Liver (tissue), 9 donors: Measurements from ENCODE around the gene NTMT1. TPM values are rescaled to one million over a fixed set of nuclear protein-coding genes. Genes with fewer than 3 reads are reported as not detected.

Source experiments
- DNase-seq: peaks from one replicate; pipeline ENCODE4 v3.0.0-alpha.2; 2017; ENCODE audit warnings: low spot score
- H3K27ac ChIP-seq, 2 donors: one replicate each; pipeline ENCODE4 v1.7.0; 2013; ENCODE audit warnings: inconsistent platforms in 2 of 2, low read length in 2 of 2, control low read depth in 1 of 2, low read depth in 1 of 2, mild to moderate bottlenecking in 1 of 2
- H3K27me3 ChIP-seq, 4 donors: one replicate each; pipeline versions ENCODE4 v1.6.1 to v1.7.0; 2013; ENCODE audit warnings: low read length in 3 of 4, inconsistent platforms in 1 of 4, mild to moderate bottlenecking in 1 of 4, moderate library complexity in 1 of 4; ENCODE audit not compliant: control insufficient read depth in 4 of 4, insufficient read depth in 4 of 4
- H3K36me3 ChIP-seq, 4 donors: one replicate each; pipeline versions ENCODE4 v1.6.1 to v1.7.0; 2013; ENCODE audit warnings: low read length in 3 of 4, mild to moderate bottlenecking in 3 of 4, low read depth in 1 of 4, moderate library complexity in 1 of 4; ENCODE audit not compliant: control insufficient read depth in 4 of 4, insufficient read depth in 3 of 4
- H3K4me1 ChIP-seq, 4 donors: one replicate each; pipeline versions ENCODE4 v1.6.1 to v1.7.0; 2013; ENCODE audit warnings: low read length in 3 of 4, mild to moderate bottlenecking in 3 of 4, moderate library complexity in 1 of 4; ENCODE audit not compliant: control insufficient read depth in 4 of 4, insufficient read depth in 4 of 4
- H3K4me3 ChIP-seq, 3 donors: one replicate each; pipeline versions ENCODE4 v1.6.1 to v1.7.0; 2013; ENCODE audit warnings: low read length in 3 of 3, control low read depth in 1 of 3, low read depth in 1 of 3, mild to moderate bottlenecking in 1 of 3
- H3K9ac ChIP-seq, 2 donors: one replicate each; pipeline ENCODE4 v1.7.0; 2013; ENCODE audit warnings: low read length in 2 of 2, mild to moderate bottlenecking in 2 of 2, moderate library complexity in 2 of 2, control low read depth in 1 of 2, low read depth in 1 of 2
- H3K9me3 ChIP-seq, 4 donors: one replicate each; pipeline versions ENCODE4 v1.6.1 to v1.7.0; 2013; ENCODE audit warnings: low read length in 3 of 4; ENCODE audit not compliant: control insufficient read depth in 4 of 4
- EGR1 ChIP-seq, 2 donors: IDR thresholded peaks; 2 replicates each; pipeline ENCODE4 v1.6.1; 2016 to 2018; ENCODE audit warnings: antibody characterized with exemption in 2 of 2, low read depth in 2 of 2
- FOXA2 ChIP-seq: IDR thresholded peaks from 2 replicates; pipeline ENCODE4 v1.6.1; 2016; ENCODE audit warnings: antibody characterized with exemption
- HNF4G ChIP-seq: IDR thresholded peaks from 2 replicates; pipeline ENCODE4 v1.6.1; 2016; ENCODE audit warnings: antibody characterized with exemption
- JUND ChIP-seq, 2 donors: IDR thresholded peaks; 2 replicates each; pipeline ENCODE4 v1.6.1; 2016; ENCODE audit warnings: antibody characterized with exemption in 2 of 2
- NR2F2 ChIP-seq: IDR thresholded peaks from 2 replicates; pipeline ENCODE4 v1.6.1; 2016; ENCODE audit warnings: antibody characterized with exemption
- RAD21 ChIP-seq, 2 donors: IDR thresholded peaks; 2 replicates each; pipeline ENCODE4 v1.6.1; 2016; ENCODE audit warnings: antibody characterized with exemption in 2 of 2, mild to moderate bottlenecking in 2 of 2
- REST ChIP-seq: IDR thresholded peaks from 2 replicates; pipeline ENCODE4 v1.6.1; 2016; ENCODE audit warnings: antibody characterized with exemption, mild to moderate bottlenecking
- RXRA ChIP-seq, 2 donors: IDR thresholded peaks; 2 replicates each; pipeline ENCODE4 v1.6.1; 2017 to 2018; ENCODE audit warnings: antibody characterized with exemption in 2 of 2, mild to moderate bottlenecking in 1 of 2
- SP1 ChIP-seq: IDR thresholded peaks from 2 replicates; pipeline ENCODE4 v1.6.1; 2018; ENCODE audit warnings: antibody characterized with exemption, mild to moderate bottlenecking
- TAF1 ChIP-seq: conservative IDR thresholded peaks from 2 replicates; pipeline ENCODE4 v1.6.1; 2016; ENCODE audit warnings: antibody characterized with exemption, mild to moderate bottlenecking
- WGBS: extraction: QIAGEN DNeasy Blood & Tissue Kit; methylation state at CpG from one replicate; pipeline ENCODE4 v1.1.7; 2013; 5-methylcytosine and 5-hydroxymethylcytosine counted together
- polyA plus RNA-seq, 2 donors: library from polyadenylated mRNA; stranded (reverse) in 1 of 2; unstranded in 1 of 2; fragments of 200-250 nt in 1 of 2; fragments of >200 nt in 1 of 2; fragmentation: Nextera tagmentation in 1 of 2; extraction: Ambion mirVana in 1 of 2; gene quantifications; one replicate each; pipeline versions ENCODE4 v1.2.1 to v1.2.3, GENCODE V29; 2013 to 2015
- total RNA-seq, 2 donors: library from RNA; depleted of rRNA; stranded (reverse); fragments of >200 nt; gene quantifications; one replicate each; pipeline ENCODE4 v1.2.3, GENCODE V29; 2014
- TF ChIP-seq, protein P1 (sequence below): IDR thresholded peaks from 2 replicates; pipeline ENCODE4 v1.6.1; 2016; ENCODE audit warnings: antibody characterized with exemption
- donor health status: healthy.
- donor health status: healthy.
- donor health status: healthy.
- donor health status: healthy.
- donor health status: healthy.

The NTMT1 gene
- total and polyA plus RNA-seq, 4 donors: 13.1 to 42.5 (median 26.2) TPM

DNA sequence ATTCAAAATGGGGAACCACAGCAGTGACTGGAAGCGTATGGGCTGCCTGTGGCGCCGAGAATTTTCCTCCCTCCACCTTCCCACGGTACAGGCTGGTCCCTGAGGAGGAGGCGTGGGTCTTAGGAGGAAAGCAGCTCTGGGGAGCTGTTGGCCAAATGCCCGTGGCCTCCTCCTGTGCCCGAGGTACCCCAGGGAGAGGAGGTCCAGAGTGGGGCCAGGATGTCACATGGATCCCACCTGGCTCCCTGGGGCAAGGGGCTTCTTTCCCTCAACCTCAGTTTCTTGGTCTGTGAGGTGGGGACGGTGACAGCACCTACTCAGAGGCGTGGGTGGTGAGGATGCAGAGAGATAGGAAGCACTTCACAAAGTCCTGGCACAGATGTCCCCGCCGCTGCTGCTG is 56.0 kb downstream of the NTMT1 start:
- Histone ChIP-seq H3K27me3 (no peaks in the 10 kb centered on the region), H3K36me3 (no peaks in the 10 kb centered on the region), H3K4me3 (no peak overlapping the region), H3K4me1 (no peaks in the 10 kb centered on the region), H3K9ac (no peak overlapping the region), H3K27ac (no peak overlapping the region), H3K9me3 (no peaks in the 10 kb centered on the region)
- DNase-seq: no peak
- TF ChIP-seq EGR1 (IDR thresholded peaks at IDR 0.05; ENCODE audit: low read depth in 2 of 2): no peak
- no peak for TF ChIP-seq REST
- no peak for TF ChIP-seq FOXA2
- no peak for TF ChIP-seq SP1
- WGBS: 67% methylated on average over 11 of the region's 11 CpGs

- Histone ChIP-seq H3K4me3 (no peak overlapping the region), H3K27me3 (no peaks in the 10 kb centered on the region), H3K4me1 (no peaks in the 10 kb centered on the region), H3K27ac (no peak overlapping the region), H3K9me3 (no peaks in the 10 kb centered on the region), H3K36me3 (no peaks in the 10 kb centered on the region), H3K9ac (no peak overlapping the region)
- DNase-seq: no peak
- 78% methylated on average over 7 of the region's 7 CpGs for WGBS
- TF ChIP-seq NR2F2 (no peak), TAF1 (no peak), JUND (IDR thresholded peaks at IDR 0.05) (no peak), SP1 (no peak), RAD21 (IDR thresholded peaks at IDR 0.05) (no peak)
- TF ChIP-seq, protein P1, sequence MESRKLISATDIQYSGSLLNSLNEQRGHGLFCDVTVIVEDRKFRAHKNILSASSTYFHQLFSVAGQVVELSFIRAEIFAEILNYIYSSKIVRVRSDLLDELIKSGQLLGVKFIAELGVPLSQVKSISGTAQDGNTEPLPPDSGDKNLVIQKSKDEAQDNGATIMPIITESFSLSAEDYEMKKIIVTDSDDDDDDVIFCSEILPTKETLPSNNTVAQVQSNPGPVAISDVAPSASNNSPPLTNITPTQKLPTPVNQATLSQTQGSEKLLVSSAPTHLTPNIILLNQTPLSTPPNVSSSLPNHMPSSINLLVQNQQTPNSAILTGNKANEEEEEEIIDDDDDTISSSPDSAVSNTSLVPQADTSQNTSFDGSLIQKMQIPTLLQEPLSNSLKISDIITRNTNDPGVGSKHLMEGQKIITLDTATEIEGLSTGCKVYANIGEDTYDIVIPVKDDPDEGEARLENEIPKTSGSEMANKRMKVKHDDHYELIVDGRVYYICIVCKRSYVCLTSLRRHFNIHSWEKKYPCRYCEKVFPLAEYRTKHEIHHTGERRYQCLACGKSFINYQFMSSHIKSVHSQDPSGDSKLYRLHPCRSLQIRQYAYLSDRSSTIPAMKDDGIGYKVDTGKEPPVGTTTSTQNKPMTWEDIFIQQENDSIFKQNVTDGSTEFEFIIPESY: no peak
These were observed 56.4 kb downstream of the NTMT1 start for GRCh38 chr9:129682381-129682780.

GRCh38 chr9:129685220-129685932 is 59.4 kb downstream of the NTMT1 start:
- no peaks in the 10 kb centered on the region for H3K36me3 ChIP-seq
- TF ChIP-seq EGR1 (IDR thresholded peaks at IDR 0.05; ENCODE audit: low read depth in 2 of 2) (no peak), HNF4G (no peak), JUND (IDR thresholded peaks at IDR 0.05) (no peak), RAD21 (IDR thresholded peaks at IDR 0.05) (no peak), FOXA2 (no peak), RXRA (IDR thresholded peaks at IDR 0.05) (no peak), SP1 (no peak)
- no peak overlapping the region for H3K4me3 ChIP-seq
- no peak for DNase-seq
- H3K27me3 ChIP-seq: no peaks in the 10 kb centered on the region
- H3K4me1 ChIP-seq: no peaks in the 10 kb centered on the region
- H3K9ac ChIP-seq: no peak overlapping the region
- no peaks in the 10 kb centered on the region for H3K9me3 ChIP-seq
- H3K27ac ChIP-seq: no peak overlapping the region
- 84% methylated on average over 15 of the region's 15 CpGs for WGBS

Other genes starting within 250 kb of the NTMT1 start
- under 1 TPM in 1 of 2 donors, not detected in 1; 0.23 TPM for gene C9orf50, start 5.1 kb upstream of the NTMT1 start, total RNA-seq
- gene C9orf50, start 5.1 kb upstream of the NTMT1 start, polyA plus RNA-seq: not detected
- gene ASB6, start 16.0 kb downstream of the NTMT1 start, total RNA-seq: 1 to 10 TPM; 6.0 to 8.4 TPM
- 1 to 10 TPM; 3.4 to 6.3 TPM for gene ASB6, start 16.0 kb downstream of the NTMT1 start, polyA plus RNA-seq
- under 1 TPM in 1 of 2 donors, not detected in 1; 0.08 TPM for gene PRRX2, start 39.5 kb downstream of the NTMT1 start, total RNA-seq
- under 1 TPM in 1 of 2 donors, not detected in 1; 0.03 TPM for gene PRRX2, start 39.5 kb downstream of the NTMT1 start, polyA plus RNA-seq
- under 1 TPM in 1 of 2 donors, not detected in 1; 0.47 TPM for gene PTGES, start 126.9 kb downstream of the NTMT1 start, total RNA-seq
- under 1 TPM; 0.07 to 0.17 TPM for gene PTGES, start 126.9 kb downstream of the NTMT1 start, polyA plus RNA-seq
- 10 to 100 TPM; 18.6 to 31.9 TPM for gene TOR1B, start 177.0 kb downstream of the NTMT1 start, total RNA-seq
- gene TOR1B, start 177.0 kb downstream of the NTMT1 start, polyA plus RNA-seq: 10 to 100 TPM; 12.8 to 17.1 TPM
- 10 to 100 TPM; 18.3 to 30.5 TPM for gene TOR1A, start 198.0 kb downstream of the NTMT1 start, total RNA-seq
- gene TOR1A, start 198.0 kb downstream of the NTMT1 start, polyA plus RNA-seq: 10 to 100 TPM; 29.1 to 34.0 TPM
- gene C9orf78, start 209.1 kb downstream of the NTMT1 start, total RNA-seq: 10 to 100 TPM; 37.2 to 64.6 TPM
- gene C9orf78, start 209.1 kb downstream of the NTMT1 start, polyA plus RNA-seq: 10 to 100 TPM; 31.1 to 84.2 TPM
- gene USP20, start 209.3 kb downstream of the NTMT1 start, total RNA-seq: 10 to 100 TPM; 11.7 to 19.8 TPM
- gene USP20, start 209.3 kb downstream of the NTMT1 start, polyA plus RNA-seq: 1 to 10 TPM; 8.2 to 8.8 TPM